Neural cell (in vitro differentiated cells): Measurements from ENCODE around the gene ERBB3. TPM values are rescaled to one million over a fixed set of nuclear protein-coding genes. Genes with fewer than 3 reads are reported as not detected.
"Not testable (repeated sequence)": the region's sequence is repeated elsewhere in the genome, so short reads cannot be mapped to it uniquely, and the experiment has no call there.

Experiments
- H2AFZ ChIP-seq: fragments of 200-600, 300-800 bp; sonication (generic), shearing (Covaris generic); 2 replicates; pipeline ENCODE4 v1.6.0; 2014; ENCODE audit warnings: low read depth, mild to moderate bottlenecking, antibody characterized with exemption, low read length, moderate library complexity
- H3F3A ChIP-seq: fragments of 200-600 bp; shearing (Covaris generic); 2 replicates; pipeline ENCODE4 v1.6.1; 2016; ENCODE audit warnings: mild to moderate bottlenecking, moderate library complexity, mixed read lengths, antibody characterized with exemption, low read length; ENCODE audit not compliant: insufficient read depth, poor library complexity, severe bottlenecking
- H3K27ac ChIP-seq: fragments of 200-600, 300-800 bp; sonication (generic), shearing (Covaris generic); 2 replicates; pipeline ENCODE4 v1.5.1; 2014; ENCODE audit warnings: mild to moderate bottlenecking, low read length, moderate library complexity
- H3K27me3 ChIP-seq: fragments of 300-800, 200-600 bp; sonication (generic), shearing (Covaris generic); 2 replicates; pipeline ENCODE4 v1.6.0; 2014; ENCODE audit warnings: mild to moderate bottlenecking, low read depth, low read length, moderate library complexity; ENCODE audit not compliant: insufficient read depth
- H3K36me3 ChIP-seq: fragments of 300-800, 200-600 bp; sonication (generic), shearing (Covaris generic); 2 replicates; pipeline ENCODE4 v1.5.1; 2014; ENCODE audit warnings: mild to moderate bottlenecking, antibody characterized with exemption, low read length, moderate library complexity; ENCODE audit not compliant: insufficient read depth
- H3K4me2 ChIP-seq: fragments of 300-800, 200-600 bp; sonication (generic), shearing (Covaris generic); 2 replicates; pipeline ENCODE4 v1.6.0; 2014; ENCODE audit warnings: mild to moderate bottlenecking, low read length
- H3K4me3 ChIP-seq: fragments of 300-800, 200-600 bp; sonication (generic), shearing (Covaris generic); 2 replicates; pipeline ENCODE4 v1.5.1; 2014; ENCODE audit warnings: mild to moderate bottlenecking, low read length, moderate library complexity
- H3K79me2 ChIP-seq: fragments of 200-600 bp; shearing (Covaris generic); replicated peaks from 2 replicates; pipeline ENCODE4 v1.6.0; 2014; ENCODE audit warnings: mild to moderate bottlenecking, low read length, moderate library complexity; ENCODE audit not compliant: insufficient read depth
- H3K9ac ChIP-seq: fragments of 300-800, 200-600 bp; sonication (generic), shearing (Covaris generic); 2 replicates; pipeline ENCODE4 v1.6.1; 2016; ENCODE audit warnings: mild to moderate bottlenecking, low read length, mixed read lengths
- H3K9me2 ChIP-seq: fragments of 200-600 bp; shearing (Covaris generic); 2 replicates; pipeline ENCODE4 v1.6.1; 2016; ENCODE audit warnings: mild to moderate bottlenecking, low read length, mixed read lengths; ENCODE audit not compliant: insufficient read depth
- H3K9me3 ChIP-seq: fragments of 200-600, 300-800 bp; sonication (generic), shearing (Covaris generic); 2 replicates; pipeline ENCODE4 v1.6.1; 2016; ENCODE audit warnings: mild to moderate bottlenecking, mixed run types, low read length, moderate library complexity, mixed read lengths
- H4K20me1 ChIP-seq: fragments of 200-600 bp; shearing (Covaris generic); 2 replicates; pipeline ENCODE4 v1.6.1; 2016; ENCODE audit warnings: mild to moderate bottlenecking, mixed run types; ENCODE audit not compliant: insufficient read depth
- EP300 ChIP-seq: fragments of 450-650 bp; conservative IDR thresholded peaks from 2 replicates; pipeline ENCODE4 v1.6.1; 2014; ENCODE audit warnings: antibody characterized with exemption, mild to moderate bottlenecking, moderate library complexity; ENCODE audit not compliant: poor library complexity, severe bottlenecking
- EZH2 ChIP-seq: fragments of 200-600, 300-800 bp; shearing (Covaris generic), sonication (generic); IDR thresholded peaks from 2 replicates; pipeline ENCODE4 v1.6.1; 2014; ENCODE audit warnings: antibody characterized with exemption, low read length, borderline replicate concordance, mild to moderate bottlenecking; ENCODE audit not compliant: insufficient read depth, poor library complexity, severe bottlenecking
- MXI1 ChIP-seq: fragments of 450-650 bp; conservative IDR thresholded peaks from 2 replicates; pipeline ENCODE4 v1.6.1; 2014; ENCODE audit warnings: antibody characterized with exemption, mild to moderate bottlenecking; ENCODE audit not compliant: poor library complexity, severe bottlenecking
- POLR2AphosphoS5 ChIP-seq: IDR thresholded peaks from 2 replicates; pipeline ENCODE4 v1.6.1; 2012
- RAD21 ChIP-seq: fragments of 450-650 bp; conservative IDR thresholded peaks from 2 replicates; pipeline ENCODE4 v1.6.1; 2014; ENCODE audit warnings: antibody characterized with exemption, mild to moderate bottlenecking, moderate library complexity
- SMC3 ChIP-seq: fragments of 450-650 bp; conservative IDR thresholded peaks from 2 replicates; pipeline ENCODE4 v1.6.1; 2014; ENCODE audit warnings: antibody characterized with exemption, mild to moderate bottlenecking, moderate library complexity; ENCODE audit not compliant: poor library complexity
- TAF1 ChIP-seq: IDR thresholded peaks from 2 replicates; pipeline ENCODE4 v1.6.1; 2012; ENCODE audit warnings: low read depth
- polyA plus RNA-seq: library from polyadenylated mRNA; depleted of rRNA; stranded (reverse); fragments of >200 nt; gene quantifications from 2 replicates; pipeline ENCODE4 v1.2.3, GENCODE V29; 2014
- TF ChIP-seq, protein P1 (sequence below): IDR thresholded peaks from 2 replicates; pipeline ENCODE4 v1.6.1; 2012; ENCODE audit warnings: borderline replicate concordance
- TF ChIP-seq, protein P2 (sequence below): fragments of 450-650 bp; IDR thresholded peaks from 2 replicates; pipeline ENCODE4 v1.5.1; 2014; ENCODE audit warnings: antibody characterized with exemption, mild to moderate bottlenecking, moderate library complexity; ENCODE audit not compliant: poor library complexity, severe bottlenecking

ERBB3 gene
- polyA plus RNA-seq, 1 donor from 2014 or later: 0.58 TPM

DNA sequence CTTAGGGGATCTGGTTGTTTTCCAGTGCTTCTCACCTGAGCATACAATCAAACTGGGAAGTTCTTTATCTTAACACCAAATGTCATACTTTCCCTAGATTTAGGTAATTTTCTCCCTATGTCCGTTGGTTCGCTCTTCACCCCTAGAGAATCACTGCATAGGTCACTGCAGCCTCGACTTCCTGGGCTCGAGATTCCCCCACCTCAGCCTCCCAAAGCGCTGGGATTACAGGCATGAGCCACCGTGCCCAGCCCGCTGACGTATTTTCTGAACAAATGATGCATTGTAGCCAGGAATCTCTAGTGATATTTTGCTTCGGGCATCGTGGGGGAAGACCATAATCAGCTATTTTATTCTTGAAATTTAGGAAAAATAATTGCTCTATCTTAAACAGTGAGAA lies 35.4 kb downstream of the ERBB3 start:
- Histone ChIP-seq H4K20me1 (no peaks in the 10 kb centered on the region), H3K4me3 (peak overlapping the region; percentile 69), H3K27me3 (no peaks in the 10 kb centered on the region), H3K9me3 (no peaks in the 10 kb centered on the region), H3K9me2 (no peaks in the 10 kb centered on the region), H3K4me2 (no peak overlapping the region), H3F3A (peaks cover 6% of the 10 kb centered on the region), H3K9ac (peak overlapping the region; percentile 79), H3K27ac (peak overlapping the region; percentile 93), H3K79me2 (peaks cover 28% of the 10 kb centered on the region), H3K36me3 (no peaks in the 10 kb centered on the region), H2AFZ (peak overlapping the region; percentile 37)
- TF ChIP-seq TAF1 (no peak), EZH2 (no peak), POLR2AphosphoS5 (no peak), SMC3 (no peak), MXI1 (no peak), RAD21 (no peak), EP300 (no peak)
- TF ChIP-seq, protein P1, sequence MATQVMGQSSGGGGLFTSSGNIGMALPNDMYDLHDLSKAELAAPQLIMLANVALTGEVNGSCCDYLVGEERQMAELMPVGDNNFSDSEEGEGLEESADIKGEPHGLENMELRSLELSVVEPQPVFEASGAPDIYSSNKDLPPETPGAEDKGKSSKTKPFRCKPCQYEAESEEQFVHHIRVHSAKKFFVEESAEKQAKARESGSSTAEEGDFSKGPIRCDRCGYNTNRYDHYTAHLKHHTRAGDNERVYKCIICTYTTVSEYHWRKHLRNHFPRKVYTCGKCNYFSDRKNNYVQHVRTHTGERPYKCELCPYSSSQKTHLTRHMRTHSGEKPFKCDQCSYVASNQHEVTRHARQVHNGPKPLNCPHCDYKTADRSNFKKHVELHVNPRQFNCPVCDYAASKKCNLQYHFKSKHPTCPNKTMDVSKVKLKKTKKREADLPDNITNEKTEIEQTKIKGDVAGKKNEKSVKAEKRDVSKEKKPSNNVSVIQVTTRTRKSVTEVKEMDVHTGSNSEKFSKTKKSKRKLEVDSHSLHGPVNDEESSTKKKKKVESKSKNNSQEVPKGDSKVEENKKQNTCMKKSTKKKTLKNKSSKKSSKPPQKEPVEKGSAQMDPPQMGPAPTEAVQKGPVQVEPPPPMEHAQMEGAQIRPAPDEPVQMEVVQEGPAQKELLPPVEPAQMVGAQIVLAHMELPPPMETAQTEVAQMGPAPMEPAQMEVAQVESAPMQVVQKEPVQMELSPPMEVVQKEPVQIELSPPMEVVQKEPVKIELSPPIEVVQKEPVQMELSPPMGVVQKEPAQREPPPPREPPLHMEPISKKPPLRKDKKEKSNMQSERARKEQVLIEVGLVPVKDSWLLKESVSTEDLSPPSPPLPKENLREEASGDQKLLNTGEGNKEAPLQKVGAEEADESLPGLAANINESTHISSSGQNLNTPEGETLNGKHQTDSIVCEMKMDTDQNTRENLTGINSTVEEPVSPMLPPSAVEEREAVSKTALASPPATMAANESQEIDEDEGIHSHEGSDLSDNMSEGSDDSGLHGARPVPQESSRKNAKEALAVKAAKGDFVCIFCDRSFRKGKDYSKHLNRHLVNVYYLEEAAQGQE: no peak
- TF ChIP-seq, protein P2, sequence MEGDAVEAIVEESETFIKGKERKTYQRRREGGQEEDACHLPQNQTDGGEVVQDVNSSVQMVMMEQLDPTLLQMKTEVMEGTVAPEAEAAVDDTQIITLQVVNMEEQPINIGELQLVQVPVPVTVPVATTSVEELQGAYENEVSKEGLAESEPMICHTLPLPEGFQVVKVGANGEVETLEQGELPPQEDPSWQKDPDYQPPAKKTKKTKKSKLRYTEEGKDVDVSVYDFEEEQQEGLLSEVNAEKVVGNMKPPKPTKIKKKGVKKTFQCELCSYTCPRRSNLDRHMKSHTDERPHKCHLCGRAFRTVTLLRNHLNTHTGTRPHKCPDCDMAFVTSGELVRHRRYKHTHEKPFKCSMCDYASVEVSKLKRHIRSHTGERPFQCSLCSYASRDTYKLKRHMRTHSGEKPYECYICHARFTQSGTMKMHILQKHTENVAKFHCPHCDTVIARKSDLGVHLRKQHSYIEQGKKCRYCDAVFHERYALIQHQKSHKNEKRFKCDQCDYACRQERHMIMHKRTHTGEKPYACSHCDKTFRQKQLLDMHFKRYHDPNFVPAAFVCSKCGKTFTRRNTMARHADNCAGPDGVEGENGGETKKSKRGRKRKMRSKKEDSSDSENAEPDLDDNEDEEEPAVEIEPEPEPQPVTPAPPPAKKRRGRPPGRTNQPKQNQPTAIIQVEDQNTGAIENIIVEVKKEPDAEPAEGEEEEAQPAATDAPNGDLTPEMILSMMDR: no peak

DNA sequence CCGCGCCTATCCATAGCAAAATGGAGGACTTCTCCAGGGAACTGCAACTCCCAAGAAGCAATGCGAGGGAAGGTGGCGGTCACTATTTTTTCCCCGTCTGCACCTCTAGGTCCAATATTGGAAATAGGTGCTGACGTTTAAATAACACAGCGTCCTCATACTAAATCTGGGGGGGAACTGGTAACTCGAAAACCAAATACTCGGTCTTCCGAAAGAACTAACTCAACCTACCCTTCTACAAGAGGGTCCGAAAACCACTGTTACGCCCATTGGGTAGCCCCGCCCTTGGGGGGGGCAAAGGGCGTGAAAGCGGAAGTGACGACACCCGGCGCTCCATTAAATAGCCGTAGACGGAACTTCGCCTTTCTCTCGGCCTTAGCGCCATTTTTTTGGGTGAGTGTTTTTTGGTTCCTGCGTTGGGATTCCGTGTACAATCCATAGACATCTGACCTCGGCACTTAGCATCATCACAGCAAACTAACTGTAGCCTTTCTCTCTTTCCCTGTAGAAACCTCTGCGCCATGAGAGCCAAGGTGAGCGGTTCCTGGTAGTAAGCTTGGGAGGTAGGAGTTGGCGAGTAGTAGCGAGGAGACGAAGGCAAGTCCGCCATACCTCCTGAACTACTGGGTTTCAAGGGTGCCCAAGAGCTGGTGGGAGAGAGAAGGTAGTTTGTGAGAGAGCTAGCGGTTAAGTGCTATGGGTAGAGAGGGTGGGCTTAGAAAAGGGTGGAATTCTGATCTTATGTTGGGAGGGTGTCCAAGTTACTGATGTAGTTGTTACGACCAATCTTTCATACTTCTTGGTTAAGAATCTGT lies 36.5 kb downstream of the ERBB3 start, which contains the start of gene RPL41:
Gene RPL41, plus strand, starts transcription at position 367 of the 815 bp plus-strand sequence.
- no peaks in the 10 kb centered on the region for H4K20me1 ChIP-seq
- peak within 1 kb of the TSS; percentile 79 for H3K9ac ChIP-seq
- H3F3A ChIP-seq: peaks cover 6% of the 10 kb centered on the region
- peaks cover 28% of the 10 kb centered on the region for H3K79me2 ChIP-seq
- H3K9me3 ChIP-seq: no peaks in the 10 kb centered on the region
- TF ChIP-seq RAD21 (peak; percentile 17), POLR2AphosphoS5 (peak; percentile 99), EZH2 (no peak), EP300 (no peak), TAF1 (peak; percentile 98), MXI1 (peak; percentile 80), SMC3 (peak; percentile 34)
- TF ChIP-seq, protein P1: peak; percentile 97
- TF ChIP-seq, protein P2: peak; percentile 25
- no peaks in the 10 kb centered on the region for H3K36me3 ChIP-seq
- peak within 1 kb of the TSS; percentile 75 for H2AFZ ChIP-seq
- H3K27ac ChIP-seq: peak within 1 kb of the TSS; percentile 93
- no peaks in the 10 kb centered on the region for H3K9me2 ChIP-seq
- H3K27me3 ChIP-seq: no peaks in the 10 kb centered on the region
- peak within 1 kb of the TSS; percentile 97 for H3K4me2 ChIP-seq
- peak within 1 kb of the TSS; percentile 69 for H3K4me3 ChIP-seq

DNA sequence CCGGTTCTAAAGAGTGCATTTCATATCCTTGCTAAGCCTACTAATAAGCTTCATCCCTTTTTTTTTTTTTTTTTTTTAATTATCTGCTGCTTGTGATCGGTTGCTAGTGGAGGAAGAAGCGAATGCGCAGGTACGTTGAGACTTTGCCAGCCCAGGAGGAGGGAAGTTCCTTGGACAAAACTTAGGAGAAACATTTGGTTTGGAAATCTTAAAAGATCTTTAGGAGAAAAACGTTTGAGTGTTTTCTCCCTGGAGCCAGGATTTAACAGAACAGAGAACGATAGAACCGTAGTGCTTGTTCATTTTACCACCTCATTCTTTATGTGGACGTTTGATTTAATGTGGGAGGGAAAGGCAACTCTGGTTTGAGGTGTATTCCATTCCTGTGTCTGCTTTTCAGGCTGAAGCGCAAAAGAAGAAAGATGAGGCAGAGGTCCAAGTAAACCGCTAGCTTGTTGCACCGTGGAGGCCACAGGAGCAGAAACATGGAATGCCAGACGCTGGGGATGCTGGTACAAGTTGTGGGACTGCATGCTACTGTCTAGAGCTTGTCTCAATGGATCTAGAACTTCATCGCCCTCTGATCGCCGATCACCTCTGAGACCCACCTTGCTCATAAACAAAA lies 37.2 kb downstream of the ERBB3 start:
- H3F3A ChIP-seq, H3K36me3 ChIP-seq, H4K20me1 ChIP-seq, H3K27me3 ChIP-seq, H3K9me3 ChIP-seq, H3K9me2 ChIP-seq: not testable (repeated sequence)
- Histone ChIP-seq H3K9ac (peak overlapping the region; percentile 79), H3K4me2 (peak overlapping the region; percentile 97), H3K27ac (peak overlapping the region; percentile 93), H3K4me3 (peak overlapping the region; percentile 69), H2AFZ (peak overlapping the region; percentile 75), H3K79me2 (peaks cover 28% of the 10 kb centered on the region)
